ENCODE measurements around the gene PRDM16. TPM values are rescaled to one million over a fixed set of nuclear protein-coding genes. Genes with fewer than 3 reads are reported as not detected.

PRDM16 gene
- total RNA-seq, 1 donor from 2014 or later, result 1.5 TPM

- no peak for DNase-seq
These were observed 36.3 kb downstream of the PRDM16 start for GRCh38 chr1:3105167-3105863.

GRCh38 chr1:3106216-3106615, 37.2 kb downstream of the PRDM16 start:
- DNase-seq, result no peak

GRCh38 chr1:3107201-3107600, 38.2 kb downstream of the PRDM16 start:
- DNase-seq, result no peak

- DNase-seq, result no peak
These were observed 40.4 kb downstream of the PRDM16 start for GRCh38 chr1:3109355-3109754.

- DNase-seq, result no peak
These were observed 42.5 kb downstream of the PRDM16 start for GRCh38 chr1:3111348-3112021.

- DNase-seq, result no peak
These were observed 43.5 kb downstream of the PRDM16 start for GRCh38 chr1:3112526-3112925.

- DNase-seq, result no peak
These were observed 44.2 kb downstream of the PRDM16 start for GRCh38 chr1:3113047-3113740.

GRCh38 chr1:3113741-3114056, 44.7 kb downstream of the PRDM16 start:
- no peak for DNase-seq

GRCh38 chr1:3114131-3114744, 45.2 kb downstream of the PRDM16 start:
- DNase-seq, result no peak

- DNase-seq, result no peak
These were observed 45.8 kb downstream of the PRDM16 start for GRCh38 chr1:3114846-3115245.

- DNase-seq, result no peak
These were observed 46.5 kb downstream of the PRDM16 start for GRCh38 chr1:3115275-3116149.

- DNase-seq, result no peak
These were observed 47.1 kb downstream of the PRDM16 start for GRCh38 chr1:3116150-3116510.

- DNase-seq, result no peak
These were observed 47.6 kb downstream of the PRDM16 start for GRCh38 chr1:3116560-3116959.

- no peak for DNase-seq
These were observed 48.9 kb downstream of the PRDM16 start for GRCh38 chr1:3117879-3118278.

GRCh38 chr1:3119061-3119460, 50.1 kb downstream of the PRDM16 start:
- no peak for DNase-seq

GRCh38 chr1:3119725-3120124, 50.7 kb downstream of the PRDM16 start:
- DNase-seq, result no peak

GRCh38 chr1:3120140-3120539, 51.1 kb downstream of the PRDM16 start:
- no peak for DNase-seq

GRCh38 chr1:3120994-3121393, 52.0 kb downstream of the PRDM16 start:
- DNase-seq, result no peak

- DNase-seq, result no peak
These were observed 52.6 kb downstream of the PRDM16 start for GRCh38 chr1:3121401-3122210.

- no peak for DNase-seq
These were observed 53.3 kb downstream of the PRDM16 start for GRCh38 chr1:3122311-3122710.

- no peak for DNase-seq
These were observed 55.2 kb downstream of the PRDM16 start for GRCh38 chr1:3124246-3124645.
